SU-DHL-6 (cell line): Measurements from ENCODE around the gene HJV.
A peak's percentile ranks its signal among the peaks of the same experiment; 100 is the strongest.

Experiments used
- H2AFZ ChIP-seq: fragments of 200-600 bp; sonication (generic); 2 replicates; pipeline ENCODE4 v1.6.1; 2014; ENCODE audit warnings: low read depth, mild to moderate bottlenecking, moderate library complexity, mixed read lengths, antibody characterized with exemption, low read length; ENCODE audit not compliant: severe bottlenecking
- H3F3A ChIP-seq: fragments of 200-600 bp; shearing (Covaris generic); 2 replicates; pipeline ENCODE4 v1.6.0; 2016; ENCODE audit warnings: antibody characterized with exemption, mild to moderate bottlenecking; ENCODE audit not compliant: insufficient read depth
- H3K27ac ChIP-seq: fragments of 200-600 bp; sonication (generic); 2 replicates; pipeline ENCODE4 v1.5.1; 2016; ENCODE audit warnings: low read depth, mild to moderate bottlenecking, low read length, moderate library complexity, mixed read lengths
- H3K27me3 ChIP-seq: fragments of 200-600 bp; sonication (generic), shearing (Covaris generic); 2 replicates; pipeline ENCODE4 v1.6.0; 2014; ENCODE audit warnings: mild to moderate bottlenecking, low read length
- H3K36me3 ChIP-seq: fragments of 200-600 bp; sonication (generic); 2 replicates; pipeline ENCODE4 v1.6.1; 2014; ENCODE audit warnings: mild to moderate bottlenecking, low read length, mixed read lengths
- H3K4me2 ChIP-seq: fragments of 300-600, 200-600 bp; shearing (Covaris generic), sonication (generic); 2 replicates; pipeline ENCODE4 v1.6.0; 2014; ENCODE audit warnings: low read length, low read depth, mild to moderate bottlenecking; ENCODE audit not compliant: poor library complexity, severe bottlenecking
- H3K4me3 ChIP-seq: fragments of 200-600 bp; sonication (generic); 2 replicates; pipeline ENCODE4 v1.5.1; 2014; ENCODE audit warnings: antibody characterized with exemption, low read length, mild to moderate bottlenecking, mixed read lengths; ENCODE audit not compliant: insufficient read depth, poor library complexity, severe bottlenecking
- H3K79me2 ChIP-seq: fragments of 200-600 bp; sonication (generic); 2 replicates; pipeline ENCODE4 v1.6.1; 2014; ENCODE audit warnings: mild to moderate bottlenecking, low read length, moderate library complexity; ENCODE audit not compliant: insufficient read depth
- H3K9ac ChIP-seq: fragments of 200-600 bp; sonication (generic); 2 replicates; pipeline ENCODE4 v1.7.0; 2014; ENCODE audit warnings: mild to moderate bottlenecking, low read length
- H3K9me2 ChIP-seq: fragments of 200-600 bp; sonication (generic); replicated peaks from 2 replicates; pipeline ENCODE4 v1.6.1; 2014; ENCODE audit warnings: low read length; ENCODE audit not compliant: insufficient read depth
- H3K9me3 ChIP-seq: fragments of 200-600 bp; sonication (generic); 2 replicates; pipeline ENCODE4 v1.6.1; 2014; ENCODE audit warnings: low read length, mixed read lengths; ENCODE audit not compliant: insufficient read depth
- H4K20me1 ChIP-seq: fragments of 200-600 bp; sonication (generic); 2 replicates; pipeline ENCODE4 v1.6.1; 2014; ENCODE audit warnings: low read depth, mild to moderate bottlenecking, antibody characterized with exemption, low read length, moderate library complexity, mixed read lengths
- EZH2phosphoT487 ChIP-seq: fragments of 200-600 bp; sonication (generic), shearing (Covaris generic); conservative IDR thresholded peaks from 2 replicates; pipeline ENCODE4 v1.6.1; 2018; ENCODE audit warnings: mild to moderate bottlenecking, antibody characterized with exemption, low read length, moderate library complexity, mixed read lengths
- TF ChIP-seq, protein P1 (sequence below): fragments of 200-600 bp; sonication (generic); IDR thresholded peaks from one replicate; pipeline ENCODE4 v1.5.1; 2017; ENCODE audit warnings: antibody characterized with exemption, mild to moderate bottlenecking, low read length, moderate library complexity; ENCODE audit not compliant: insufficient read depth, poor library complexity, severe bottlenecking

HJV gene

DNA sequence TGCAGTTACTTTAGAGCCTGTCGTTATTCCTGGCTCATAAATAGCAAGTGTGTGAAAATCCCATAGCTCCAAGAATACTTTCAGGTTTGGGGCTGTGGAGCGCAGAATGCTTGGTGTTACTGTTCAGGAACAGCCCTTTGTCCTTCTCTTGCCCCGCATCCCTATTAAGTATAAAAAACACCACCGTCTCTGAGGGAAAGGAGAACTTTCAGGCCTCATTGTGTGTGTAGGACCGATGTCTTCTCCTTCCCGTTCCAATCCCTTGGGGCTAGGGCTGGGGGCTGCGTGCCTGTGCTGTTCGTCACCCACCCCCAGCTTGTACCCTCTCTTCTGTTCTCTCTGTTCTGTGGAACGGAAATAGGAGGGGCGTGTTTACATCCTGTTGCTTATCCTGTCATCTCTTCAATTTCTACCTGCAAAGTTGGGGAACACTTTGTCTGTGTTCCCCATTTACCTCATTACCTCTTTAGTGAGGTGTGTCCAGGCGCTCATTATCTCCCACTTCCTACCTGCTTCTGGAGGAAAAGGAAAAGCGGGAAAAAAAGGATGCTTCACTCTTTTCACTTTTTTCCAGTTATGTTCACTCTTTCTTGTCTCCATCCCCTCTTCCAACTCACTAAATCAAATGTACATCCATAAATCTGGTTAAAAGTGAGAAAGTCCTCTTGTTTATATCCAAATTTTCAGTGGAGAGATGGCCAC lies 24.4 kb downstream of the HJV start:
- Histone ChIP-seq H4K20me1 (peaks cover 5% of the 10 kb centered on the region; the same call in 1 of the 2 replicates), H3K9me2 (no peaks in the 10 kb centered on the region), H3F3A (peaks cover 50% of the 10 kb centered on the region), H3K27ac (peak overlapping the region; percentile 80), H3K4me3 (peak overlapping the region; percentile 99), H3K79me2 (peaks cover 14% of the 10 kb centered on the region), H3K27me3 (no peaks in the 10 kb centered on the region), H3K4me2 (peak overlapping the region; percentile 90), H3K36me3 (peaks cover 26% of the 10 kb centered on the region), H2AFZ (peak overlapping the region; percentile 87), H3K9me3 (no peaks in the 10 kb centered on the region), H3K9ac (peak overlapping the region; percentile 94)
- TF ChIP-seq, protein P1, sequence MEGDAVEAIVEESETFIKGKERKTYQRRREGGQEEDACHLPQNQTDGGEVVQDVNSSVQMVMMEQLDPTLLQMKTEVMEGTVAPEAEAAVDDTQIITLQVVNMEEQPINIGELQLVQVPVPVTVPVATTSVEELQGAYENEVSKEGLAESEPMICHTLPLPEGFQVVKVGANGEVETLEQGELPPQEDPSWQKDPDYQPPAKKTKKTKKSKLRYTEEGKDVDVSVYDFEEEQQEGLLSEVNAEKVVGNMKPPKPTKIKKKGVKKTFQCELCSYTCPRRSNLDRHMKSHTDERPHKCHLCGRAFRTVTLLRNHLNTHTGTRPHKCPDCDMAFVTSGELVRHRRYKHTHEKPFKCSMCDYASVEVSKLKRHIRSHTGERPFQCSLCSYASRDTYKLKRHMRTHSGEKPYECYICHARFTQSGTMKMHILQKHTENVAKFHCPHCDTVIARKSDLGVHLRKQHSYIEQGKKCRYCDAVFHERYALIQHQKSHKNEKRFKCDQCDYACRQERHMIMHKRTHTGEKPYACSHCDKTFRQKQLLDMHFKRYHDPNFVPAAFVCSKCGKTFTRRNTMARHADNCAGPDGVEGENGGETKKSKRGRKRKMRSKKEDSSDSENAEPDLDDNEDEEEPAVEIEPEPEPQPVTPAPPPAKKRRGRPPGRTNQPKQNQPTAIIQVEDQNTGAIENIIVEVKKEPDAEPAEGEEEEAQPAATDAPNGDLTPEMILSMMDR = no peak
- TF ChIP-seq EZH2phosphoT487 = no peak

DNA sequence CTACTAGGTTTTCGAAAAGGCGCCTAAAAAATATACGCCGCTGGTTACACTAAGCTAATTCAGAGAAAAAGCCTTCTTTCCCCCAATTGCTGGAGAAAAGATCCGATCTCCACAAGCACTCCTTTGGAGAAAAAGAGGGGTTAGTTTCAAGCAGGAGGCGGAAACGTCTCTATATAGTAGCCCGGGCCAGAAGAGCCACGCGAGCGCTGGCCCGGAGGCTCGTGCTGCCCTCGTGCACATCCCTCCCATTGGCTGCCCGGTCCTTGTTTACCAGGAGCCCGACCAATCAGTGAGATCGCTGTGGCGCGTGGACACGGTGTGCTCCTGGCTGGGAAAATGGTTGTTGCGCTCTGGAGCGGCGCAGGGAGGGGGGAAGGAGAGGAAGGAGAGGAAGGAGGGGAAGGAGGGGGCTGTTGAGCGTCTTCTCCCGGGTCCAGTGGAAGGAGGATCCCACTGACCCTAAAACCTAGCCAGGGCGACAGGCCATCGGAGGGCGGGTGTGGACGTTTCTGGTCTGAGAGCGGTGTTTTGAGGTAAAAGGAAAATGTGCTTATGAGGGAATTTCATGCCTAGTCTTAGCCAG lies 25.0 kb downstream of the HJV start, which contains the start of gene TXNIP:
TSS of gene TXNIP (minus strand) at position 147 of the 583 bp plus-strand sequence. CDS start 313 bp downstream, outside the sequence.
- peaks cover 26% of the 10 kb centered on the region for H3K36me3 ChIP-seq
- H3K79me2 ChIP-seq = peaks cover 14% of the 10 kb centered on the region
- peak within 1 kb of the TSS; percentile 80 for H3K27ac ChIP-seq
- H3K4me3 ChIP-seq = peak within 1 kb of the TSS; percentile 99
- H3K4me2 ChIP-seq = peak within 1 kb of the TSS; percentile 90
- TF ChIP-seq, protein P1 = no peak
- TF ChIP-seq EZH2phosphoT487 = no peak
- no peaks in the 10 kb centered on the region for H3K9me2 ChIP-seq
- H3K9me3 ChIP-seq = no peaks in the 10 kb centered on the region
- no peaks in the 10 kb centered on the region for H3K27me3 ChIP-seq
- peak within 1 kb of the TSS; percentile 87 for H2AFZ ChIP-seq
- peaks cover 5% of the 10 kb centered on the region; the same call in 1 of the 2 replicates for H4K20me1 ChIP-seq
- H3K9ac ChIP-seq = peak within 1 kb of the TSS; percentile 94
- peaks cover 56% of the 10 kb centered on the region for H3F3A ChIP-seq

DNA sequence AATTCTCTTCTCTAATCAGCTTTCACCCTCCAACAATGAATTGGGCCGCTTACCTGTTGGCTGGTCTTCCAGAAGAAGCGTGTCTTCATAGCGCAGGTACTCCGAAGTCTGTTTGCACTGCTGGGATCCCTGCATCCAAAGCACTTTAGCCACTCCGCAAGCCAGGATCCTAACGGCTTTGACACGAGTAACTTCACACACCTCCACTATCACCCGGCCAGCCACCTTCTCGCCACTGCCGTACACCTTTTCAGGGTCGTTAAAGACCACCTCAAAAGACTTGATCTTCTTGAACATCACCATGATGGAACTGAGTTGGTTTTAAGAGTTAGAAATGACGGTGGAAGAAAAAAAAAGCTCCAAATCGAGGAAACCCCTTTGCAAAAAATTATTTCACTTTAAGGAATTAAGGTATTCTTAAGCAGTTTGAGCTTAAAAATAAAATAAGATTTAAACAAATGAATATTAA lies 25.5 kb downstream of the HJV start:
- Histone ChIP-seq H3K9ac (peak overlapping the region; percentile 94), H3F3A (peaks cover 59% of the 10 kb centered on the region), H3K27ac (peak overlapping the region; percentile 80), H2AFZ (no peak overlapping the region), H3K27me3 (no peaks in the 10 kb centered on the region), H3K4me2 (peak overlapping the region; percentile 90), H3K4me3 (peak overlapping the region; percentile 99), H3K79me2 (peaks cover 14% of the 10 kb centered on the region), H3K9me2 (no peaks in the 10 kb centered on the region), H3K36me3 (peaks cover 26% of the 10 kb centered on the region), H3K9me3 (no peaks in the 10 kb centered on the region), H4K20me1 (peaks cover 5% of the 10 kb centered on the region; the same call in 1 of the 2 replicates)
- TF ChIP-seq, protein P1 = no peak
- TF ChIP-seq EZH2phosphoT487 = no peak
